Activated CD4-positive, alpha-beta memory T cell treated with anti-CD3 and anti-CD28 coated beads for 36 hours (primary cell): Measurements from ENCODE around the gene GTF2I. TPM values are rescaled to one million over a fixed set of nuclear protein-coding genes. Genes with fewer than 3 reads are reported as not detected.
A peak's percentile ranks its signal among the peaks of the same experiment; 100 is the strongest.
"Not testable (repeated sequence)": the region's sequence is repeated elsewhere in the genome, so short reads cannot be mapped to it uniquely, and the experiment has no call there.

Source experiments
- CTCF ChIA-PET: fragments of 350-600 bp; sonication (Branson Sonifier 250); formaldehyde crosslinking; loops from one replicate; lab custom pipeline; 2021; ENCODE audit warnings: antibody characterized with exemption, inconsistent platforms; lab: Charles Lee
- POLR2A ChIA-PET: fragments of 350-600 bp; sonication (Branson Sonifier 250); formaldehyde crosslinking; loops from one replicate; lab custom pipeline; 2021; ENCODE audit warnings: antibody characterized with exemption; lab: Charles Lee
- DNase-seq: peaks from one replicate; pipeline ENCODE4 v3.0.0-alpha.2; 2020
- H3K27ac Mint-ChIP-seq: one replicate; pipeline ENCODE4 v1.8.0; 2021; ENCODE audit warnings: mixed read lengths
- H3K27me3 Mint-ChIP-seq: one replicate; pipeline ENCODE4 v1.8.0; 2021; ENCODE audit warnings: mixed read lengths
- H3K36me3 Mint-ChIP-seq: one replicate; pipeline ENCODE4 v1.8.0; 2021; ENCODE audit warnings: mixed read lengths
- H3K4me1 Mint-ChIP-seq: one replicate; pipeline ENCODE4 v1.8.0; 2021; ENCODE audit warnings: low read depth, mixed read lengths
- H3K4me3 Mint-ChIP-seq: one replicate; pipeline ENCODE4 v1.8.0; 2021; ENCODE audit warnings: mild to moderate bottlenecking, mixed read lengths
- H3K9me3 Mint-ChIP-seq: one replicate; pipeline ENCODE4 v1.8.0; 2021; ENCODE audit warnings: mixed read lengths
- intact Hi-C: fragments of 100-400 bp; cut with micrococcal nuclease; formaldehyde crosslinking; loops from one replicate; pipeline ENCODE4 v1.15.1; 2023
- total RNA-seq, 2 experiments: library from RNA; stranded (reverse); gene quantifications; one replicate each; pipeline ENCODE4 v1.2.3, GENCODE V29; 2021

Gene GTF2I
- total RNA-seq, 2 experiments from 2014 or later, result 113 to 116 TPM

- Mint-ChIP-seq H3K27me3 (no peaks in the 10 kb centered on the region), H3K36me3 (peaks cover 3% of the 10 kb centered on the region), H3K4me3 (peak overlapping the region; percentile 67), H3K4me1 (peaks cover 50% of the 10 kb centered on the region), H3K9me3 (no peaks in the 10 kb centered on the region), H3K27ac (peak overlapping the region; percentile 88)
- ChIA-PET POLR2A (interaction anchor here (1.0 kb wide), 1 partner anchor 46 kb away, joined by 3 read pairs; no protein-coding TSS in a partner anchor), CTCF (interaction anchor here (0.7 kb wide), 1 partner anchor 50 kb away, joined by 4 read pairs; no protein-coding TSS in a partner anchor)
- intact Hi-C loops, result loop anchor here (1.0 to 5.0 kb wide), 2 partner anchors 8 to 406 kb away; partner anchors contain the start of gene RFC2
- peak; percentile 91 for DNase-seq
Measured at GRCh38 chr7:74658178-74659004, 873 bp downstream of the GTF2I start.

- H3K4me3 Mint-ChIP-seq, result peak overlapping the region; percentile 67
- POLR2A ChIA-PET, result interaction anchor here (1.4 kb wide), 1 partner anchor 10 kb away, joined by 5 read pairs; no protein-coding TSS in a partner anchor
- H3K36me3 Mint-ChIP-seq, intact Hi-C loops, H3K27me3 Mint-ChIP-seq, H3K9me3 Mint-ChIP-seq, CTCF ChIA-PET, DNase-seq: not testable (repeated sequence)
- H3K27ac Mint-ChIP-seq, result peak overlapping the region; percentile 88
- peaks cover 55% of the 10 kb centered on the region for H3K4me1 Mint-ChIP-seq
Measured at GRCh38 chr7:74660202-74660601, 2.7 kb downstream of the GTF2I start.

- DNase-seq, intact Hi-C loops, H3K9me3 Mint-ChIP-seq, CTCF ChIA-PET, H3K27ac Mint-ChIP-seq, H3K4me3 Mint-ChIP-seq, H3K27me3 Mint-ChIP-seq: not testable (repeated sequence)
- peaks cover 49% of the 10 kb centered on the region for H3K4me1 Mint-ChIP-seq
- peaks cover 15% of the 10 kb centered on the region for H3K36me3 Mint-ChIP-seq
- POLR2A ChIA-PET, result interaction anchor here (0.5 kb wide), 1 partner anchor 10 kb away, joined by 5 read pairs; no protein-coding TSS in a partner anchor
Measured at GRCh38 chr7:74661836-74662794, 4.6 kb downstream of the GTF2I start.

GRCh38 chr7:74665296-74665938, 7.9 kb downstream of the GTF2I start:
- Mint-ChIP-seq H3K4me3 (no peak overlapping the region), H3K9me3 (no peaks in the 10 kb centered on the region), H3K4me1 (peaks cover 49% of the 10 kb centered on the region), H3K27ac (no peak overlapping the region), H3K36me3 (peaks cover 13% of the 10 kb centered on the region), H3K27me3 (no peaks in the 10 kb centered on the region)
- no peak for DNase-seq
- POLR2A ChIA-PET, result no interaction called here
- intact Hi-C loops, result no loop called here
- CTCF ChIA-PET, result no interaction called here

- H3K9me3 Mint-ChIP-seq, H3K27me3 Mint-ChIP-seq, H3K27ac Mint-ChIP-seq, DNase-seq, intact Hi-C loops, CTCF ChIA-PET, H3K4me3 Mint-ChIP-seq: not testable (repeated sequence)
- peaks cover 13% of the 10 kb centered on the region for H3K36me3 Mint-ChIP-seq
- H3K4me1 Mint-ChIP-seq, result peaks cover 44% of the 10 kb centered on the region
- POLR2A ChIA-PET, result interaction anchor here (0.6 kb wide), 1 partner anchor 166 kb away, joined by 3 read pairs; no protein-coding TSS in a partner anchor
Measured at GRCh38 chr7:74667013-74667412, 9.5 kb downstream of the GTF2I start.

GRCh38 chr7:74667520-74667919, 10.0 kb downstream of the GTF2I start:
- H3K4me1 Mint-ChIP-seq, result peaks cover 43% of the 10 kb centered on the region
- CTCF ChIA-PET, H3K27me3 Mint-ChIP-seq, H3K27ac Mint-ChIP-seq, intact Hi-C loops, H3K9me3 Mint-ChIP-seq, DNase-seq, H3K4me3 Mint-ChIP-seq: not testable (repeated sequence)
- POLR2A ChIA-PET, result interaction anchor here (0.6 kb wide), 1 partner anchor 166 kb away, joined by 3 read pairs; no protein-coding TSS in a partner anchor
- peaks cover 13% of the 10 kb centered on the region for H3K36me3 Mint-ChIP-seq

GRCh38 chr7:74671602-74672001, 14.1 kb downstream of the GTF2I start:
- Mint-ChIP-seq H3K4me3 (no peak overlapping the region), H3K27ac (no peak overlapping the region), H3K4me1 (peaks cover 35% of the 10 kb centered on the region), H3K9me3 (no peaks in the 10 kb centered on the region), H3K27me3 (no peaks in the 10 kb centered on the region), H3K36me3 (peaks cover 6% of the 10 kb centered on the region)
- intact Hi-C loops, result no loop called here
- ChIA-PET CTCF (interaction anchor here (1.2 kb wide), 1 partner anchor 271 kb away, joined by 4 read pairs; no protein-coding TSS in a partner anchor), POLR2A (no interaction called here)
- DNase-seq, result no peak

- Mint-ChIP-seq H3K36me3 (peaks cover 4% of the 10 kb centered on the region), H3K27ac (no peak overlapping the region), H3K9me3 (no peaks in the 10 kb centered on the region), H3K4me3 (no peak overlapping the region), H3K27me3 (no peaks in the 10 kb centered on the region), H3K4me1 (peaks cover 36% of the 10 kb centered on the region)
- intact Hi-C loops, result no loop called here
- no peak for DNase-seq
- CTCF ChIA-PET, result no interaction called here
- POLR2A ChIA-PET, result interaction anchor here (0.7 kb wide), 1 partner anchor 11 kb away, joined by 5 read pairs; no protein-coding TSS in a partner anchor
Measured at GRCh38 chr7:74672343-74672915, 14.9 kb downstream of the GTF2I start.

GRCh38 chr7:74674166-74674565, 16.6 kb downstream of the GTF2I start:
- Mint-ChIP-seq H3K27me3 (no peaks in the 10 kb centered on the region), H3K9me3 (no peaks in the 10 kb centered on the region), H3K4me3 (no peak overlapping the region), H3K27ac (no peak overlapping the region), H3K4me1 (peaks cover 30% of the 10 kb centered on the region), H3K36me3 (peaks cover 4% of the 10 kb centered on the region)
- CTCF ChIA-PET, result no interaction called here
- intact Hi-C loops, result no loop called here
- DNase-seq, result no peak
- POLR2A ChIA-PET, result no interaction called here

GRCh38 chr7:74682829-74683228, 25.3 kb downstream of the GTF2I start:
- Mint-ChIP-seq H3K4me3 (no peak overlapping the region), H3K36me3 (peaks cover 6% of the 10 kb centered on the region), H3K27me3 (no peaks in the 10 kb centered on the region), H3K27ac (no peak overlapping the region), H3K4me1 (peaks cover 15% of the 10 kb centered on the region), H3K9me3 (no peaks in the 10 kb centered on the region)
- intact Hi-C loops, result no loop called here
- ChIA-PET CTCF (no interaction called here), POLR2A (interaction anchor here (1.1 kb wide), 1 partner anchor 11 kb away, joined by 4 read pairs; no protein-coding TSS in a partner anchor)
- no peak for DNase-seq

GRCh38 chr7:74683799-74684198, 26.3 kb downstream of the GTF2I start:
- no peak for DNase-seq
- no peak overlapping the region for H3K27ac Mint-ChIP-seq
- no peaks in the 10 kb centered on the region for H3K9me3 Mint-ChIP-seq
- H3K27me3 Mint-ChIP-seq, result no peaks in the 10 kb centered on the region
- H3K36me3 Mint-ChIP-seq, result peaks cover 6% of the 10 kb centered on the region
- ChIA-PET POLR2A (no interaction called here), CTCF (no interaction called here)
- no peak overlapping the region for H3K4me3 Mint-ChIP-seq
- intact Hi-C loops, result no loop called here
- H3K4me1 Mint-ChIP-seq, result peaks cover 15% of the 10 kb centered on the region
